ENCODE measurements around the gene IMMP2L. TPM values are rescaled to one million over a fixed set of nuclear protein-coding genes. Genes with fewer than 3 reads are reported as not detected.

IMMP2L gene
- total RNA-seq, 4 donors from 2014 or later: 19.0 to 37.2 (median 21.3) TPM

- no peak for TF ChIP-seq CTCF (IDR thresholded peaks at IDR 0.05; ENCODE audit: low read depth)
Observed at GRCh38 chr7:111063166-111063565, 499.1 kb downstream of the IMMP2L start.

- no peak for TF ChIP-seq CTCF (IDR thresholded peaks at IDR 0.05; ENCODE audit: low read depth)
Observed at GRCh38 chr7:111059833-111060232, 502.5 kb downstream of the IMMP2L start.

- TF ChIP-seq CTCF (IDR thresholded peaks at IDR 0.05; ENCODE audit: low read depth): no peak
Observed at GRCh38 chr7:111057066-111057465, 505.2 kb downstream of the IMMP2L start.

- no peak for TF ChIP-seq CTCF (IDR thresholded peaks at IDR 0.05; ENCODE audit: low read depth)
Observed at GRCh38 chr7:111056371-111056770, 505.9 kb downstream of the IMMP2L start.

- no peak for TF ChIP-seq CTCF (IDR thresholded peaks at IDR 0.05; ENCODE audit: low read depth)
Observed at GRCh38 chr7:111053035-111053434, 509.3 kb downstream of the IMMP2L start.

GRCh38 chr7:111051832-111052231 lies 510.5 kb downstream of the IMMP2L start:
- TF ChIP-seq CTCF (IDR thresholded peaks at IDR 0.05; ENCODE audit: low read depth): no peak

GRCh38 chr7:111050875-111051416 lies 511.3 kb downstream of the IMMP2L start:
- TF ChIP-seq CTCF (IDR thresholded peaks at IDR 0.05; ENCODE audit: low read depth): no peak

Measured in subcutaneous adipose tissue (tissue), 4 donors.